Measurements from ENCODE around the gene UTP4. TPM values are rescaled to one million over a fixed set of nuclear protein-coding genes. Genes with fewer than 3 reads are reported as not detected.

UTP4 gene
- total and polyA plus RNA-seq, 2 of the 8 experiments (the other 6 are each of a cell fraction or from before 2014, with no cell fraction given): 101 to 118 TPM

DNA sequence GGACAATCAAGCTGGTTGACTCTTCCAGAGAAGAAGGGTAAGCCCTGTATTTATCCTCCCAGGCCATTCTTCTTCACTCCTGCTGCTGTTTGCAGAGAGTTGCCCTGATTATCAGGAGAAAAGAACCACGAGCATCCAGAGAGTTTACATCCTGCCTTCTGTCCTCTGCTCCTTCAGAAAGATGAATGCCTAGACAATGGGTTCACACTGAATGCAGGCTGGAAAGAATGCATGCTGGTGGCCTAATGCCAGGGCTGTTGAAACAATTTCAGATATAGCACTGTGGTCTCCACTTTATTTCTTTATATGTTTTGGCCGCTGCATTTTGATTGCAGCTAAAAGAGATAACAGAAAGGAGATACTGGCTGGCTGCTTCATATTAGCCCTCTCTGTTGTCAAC lies 48.2 kb upstream of the UTP4 start:
- DNase-seq (ENCODE audit: low read depth in 1 of 2, low spot score in 2 of 2) (no peak), FAIRE-seq (no peak)
- H4K8ac ChIP-seq (ENCODE audit: extremely low read depth, insufficient read depth, low read length): no peak overlapping the region
- H3K79me2 ChIP-seq (ENCODE audit: control insufficient read depth in 1 of 2, insufficient read depth in 2 of 2, low read length in 2 of 2): no peaks in the 10 kb centered on the region
- no peak overlapping the region for H4K91ac ChIP-seq (replicated peaks; ENCODE audit: insufficient read length, low read length)
- H3K18ac ChIP-seq (ENCODE audit: extremely low read depth, low read length): no peak overlapping the region
- no peak overlapping the region for H3K23ac ChIP-seq (ENCODE audit: insufficient read length)
- ChIA-PET CTCF (ENCODE audit: partially characterized antibody) (interaction anchor here (0.6 to 2.5 kb wide), 12 partner anchors 8 to 89 kb away, joined by 3 to 9 read pairs (median 4); partner anchors contain the start of gene HAS3), POLR2A (ENCODE audit: partially characterized antibody) (interaction anchor here (0.9 to 3.6 kb wide), 4 partner anchors 10 to 34 kb away, joined by 3 to 15 read pairs (median 7); no protein-coding TSS in a partner anchor)
- H3K4me1 ChIP-seq (replicated peaks in 1 of 4; ENCODE audit: control insufficient read depth in 3 of 4, insufficient read depth in 4 of 4, low read length in 3 of 4): peaks cover 1 to 9% (median 6%) of the 10 kb centered on the region in 4 experiments; a peak in 6 of 7 replicates
- H3K4me3 ChIP-seq (ENCODE audit: extremely low read depth in 1 of 4, insufficient read depth in 2 of 4, low read depth in 3 of 4, low read length in 4 of 4): no peak overlapping the region
- H4K5ac ChIP-seq (ENCODE audit: insufficient read length, low read depth, low read length): no peak overlapping the region
- no peak overlapping the region for H2BK12ac ChIP-seq (ENCODE audit: low read depth, low read length)
- no peak overlapping the region for H3K9ac ChIP-seq (replicated peaks in 1 of 4; ENCODE audit: extremely low read depth in 1 of 4, low read depth in 3 of 4, low read length in 3 of 4)
- H2AFZ ChIP-seq (ENCODE audit: low read length): no peak overlapping the region
- no peaks in the 10 kb centered on the region for H3K79me1 ChIP-seq (ENCODE audit: low read depth, low read length)
- H3K14ac ChIP-seq (ENCODE audit: insufficient read length): no peak overlapping the region
- H3K4ac ChIP-seq (replicated peaks; ENCODE audit: insufficient read length, low read depth, low read length): no peak overlapping the region
- no peak overlapping the region for H2BK15ac ChIP-seq (ENCODE audit: low read length)
- no peak overlapping the region for H3K4me2 ChIP-seq (ENCODE audit: insufficient read depth in 1 of 2, low read depth in 2 of 2, low read length in 2 of 2)
- WGBS, 2 experiments (ENCODE audit: extremely low coverage in 1 of 2, insufficient coverage in 1 of 2, insufficient read length in 1 of 2, insufficient replicate concordance in 2 of 2, low coverage in 1 of 2, low lambda C conversion rate in 2 of 2, missing lambda C conversion rate in 1 of 2): 77% methylated on average over 2 of the region's 2 CpGs; no CpG with 5 or more reads in 1 of the 2 experiments
- H2AK5ac ChIP-seq (ENCODE audit: low read depth, low read length): no peak overlapping the region
- H2BK120ac ChIP-seq (replicated peaks; ENCODE audit: low read depth, low read length): no peak overlapping the region
- H3K36me3 ChIP-seq (ENCODE audit: control insufficient read depth in 2 of 4, insufficient read depth in 4 of 4, low read length in 3 of 4): no peaks in the 10 kb centered on the region
- no peak overlapping the region for H3K56ac ChIP-seq (replicated peaks; ENCODE audit: insufficient read length, low read depth, low read length)
- H3K27ac ChIP-seq (ENCODE audit: low read depth, low read length): no peak overlapping the region
- H4K20me1 ChIP-seq (replicated peaks in 1 of 2; ENCODE audit: control insufficient read depth in 1 of 2, insufficient read depth in 2 of 2, low read length in 2 of 2): no peaks in the 10 kb centered on the region
- H2BK5ac ChIP-seq (ENCODE audit: low read depth, low read length): no peak overlapping the region
- no peak overlapping the region; the same call in 1 of the 2 replicates for H2BK20ac ChIP-seq (ENCODE audit: low read length)
- no peaks in the 10 kb centered on the region for H3K9me3 ChIP-seq (ENCODE audit: insufficient read depth in 2 of 2, low read depth in 1 of 2, low read length in 1 of 2)
- H3K23me2 ChIP-seq (ENCODE audit: low read depth, low read length): no peaks in the 10 kb centered on the region
- H3K27me3 ChIP-seq (replicated peaks in 1 of 4; ENCODE audit: control insufficient read depth in 3 of 4, extremely low read depth in 1 of 4, insufficient read depth in 3 of 4, low read length in 3 of 4): no peaks in the 10 kb centered on the region
- TF ChIP-seq RBBP5 (IDR thresholded peaks at IDR 0.05; ENCODE audit: borderline replicate concordance, low read depth, low read length) (no peak), TAF1 (IDR thresholded peaks at IDR 0.05; ENCODE audit: low read depth, low read length) (no peak), MAX (IDR thresholded peaks at IDR 0.05) (no peak), SP1 (IDR thresholded peaks at IDR 0.05; ENCODE audit: low read depth, low read length) (no peak), SAP30 (IDR thresholded peaks at IDR 0.05; ENCODE audit: insufficient read depth, insufficient replicate concordance, low read length) (no peak), SUZ12 (IDR thresholded peaks at IDR 0.05; ENCODE audit: low read length) (no peak), NRF1 (IDR thresholded peaks at IDR 0.05; ENCODE audit: low read depth, low read length) (no peak), ATF3 (IDR thresholded peaks at IDR 0.05; ENCODE audit: insufficient read depth, low read depth, low read length) (no peak), GTF2F1 (IDR thresholded peaks at IDR 0.05; ENCODE audit: borderline replicate concordance, low read depth, low read length) (no peak), CREB1 (IDR thresholded peaks at IDR 0.05) (no peak), CBX5 (IDR thresholded peaks at IDR 0.05; ENCODE audit: low read depth, low read length) (no peak), TAF7 (optimal IDR thresholded peaks at IDR 0.05; ENCODE audit: borderline replicate concordance, low read depth, low read length) (no peak), SIX5 (IDR thresholded peaks at IDR 0.05; ENCODE audit: low read depth, low read length) (no peak), SP2 (IDR thresholded peaks at IDR 0.05; ENCODE audit: low read length) (no peak)

All from H1 (cell line).